Measurements from ENCODE around the gene CDK6. TPM values are rescaled to one million over a fixed set of nuclear protein-coding genes. Genes with fewer than 3 reads are reported as not detected.

The CDK6 gene
- total and polyA plus RNA-seq, 10 of the 15 experiments (the other 5 are each of a cell fraction or from before 2014, with no cell fraction given): 8.0 to 118 (median 45.8) TPM

GRCh38 chr7:92656121-92656520 is 180.3 kb downstream of the CDK6 start (continued):
- TF ChIP-seq HDAC2 (IDR thresholded peaks at IDR 0.05): no peak
- TF ChIP-seq REST (IDR thresholded peaks at IDR 0.05; ENCODE audit: low read depth, low read length): no peak
- no peak for TF ChIP-seq NR2F1 (conservative IDR thresholded peaks at IDR 0.05)
- TF ChIP-seq MYB (IDR thresholded peaks at IDR 0.05; ENCODE audit: borderline replicate concordance, low read depth, low read length): no peak
- TF ChIP-seq ATF3 (IDR thresholded peaks at IDR 0.05; ENCODE audit: borderline replicate concordance, extremely low read depth, low read depth, low read length): no peak
- TF ChIP-seq BCLAF1 (IDR thresholded peaks at IDR 0.05): no peak

All from GM12878 (cell line).